ENCODE results near the gene BICDL1.

- no peak for TF ChIP-seq CTCF (IDR thresholded peaks at IDR 0.05)
- no peak for TF ChIP-seq POLR2A (IDR thresholded peaks at IDR 0.05)
These were observed 92.6 kb downstream of the BICDL1 start for GRCh38 chr12:120081641-120082040.
